B cell (primary cell): ENCODE data around the gene STH. TPM values are rescaled to one million over a fixed set of nuclear protein-coding genes. Genes with fewer than 3 reads are reported as not detected.

Source experiments
- ATAC-seq: fragments of 200-7000 bp; cut with Tn5 transposase; one replicate; pipeline ENCODE4 v1.10.0; 2021; ENCODE audit warnings: low read depth, mild to moderate bottlenecking, moderate number of reproducible peaks, moderate library complexity
- CTCF ChIA-PET: fragments of 350-600 bp; sonication (Branson Sonifier 250); formaldehyde crosslinking; loops from one replicate; lab custom pipeline; 2021; ENCODE audit warnings: antibody characterized with exemption, inconsistent platforms; lab: Charles Lee
- POLR2A ChIA-PET: fragments of 350-600 bp; sonication (Branson Sonifier 250); formaldehyde crosslinking; loops from one replicate; lab custom pipeline; 2021; ENCODE audit warnings: antibody characterized with exemption; lab: Charles Lee
- DNase-seq: peaks from one replicate; pipeline ENCODE4 v3.0.0; 2013
- H2AFZ ChIP-seq: 2 replicates; pipeline ENCODE4 v1.6.1; 2012; ENCODE audit warnings: mild to moderate bottlenecking, low read depth, low read length; ENCODE audit not compliant: insufficient read depth, poor library complexity, severe bottlenecking
- H3K27ac ChIP-seq, 2 donors: 1 replicate in 1 of 2; 2 replicates in 1 of 2; pipeline ENCODE4 v1.5.1; 2012 to 2013; ENCODE audit warnings: low read length in 2 of 2, mild to moderate bottlenecking in 2 of 2, moderate library complexity in 1 of 2
- H3K27me3 ChIP-seq, 4 experiments: fragments of 200-600 bp in 1 of 4; sonication (generic) in 1 of 4; replicated peaks in 1 of 4; 1 replicate in 2 of 4; 2 replicates in 2 of 4; pipeline versions ENCODE4 v1.6.1 to v1.7.0; 2013 to 2016; ENCODE audit warnings: low read length in 3 of 4, mild to moderate bottlenecking in 2 of 4, mixed read lengths in 1 of 4, moderate library complexity in 1 of 4; ENCODE audit not compliant: insufficient read depth in 4 of 4, control insufficient read depth in 3 of 4; ENCODE audit errors: control extremely low read depth in 1 of 4
- H3K36me3 ChIP-seq, 2 experiments: replicated peaks in 1 of 2; 1 replicate in 1 of 2; 2 replicates in 1 of 2; pipeline versions ENCODE4 v1.6.1 to v1.7.1; 2013; ENCODE audit warnings: low read length in 1 of 2; ENCODE audit not compliant: insufficient read depth in 2 of 2, control insufficient read depth in 1 of 2; ENCODE audit errors: control extremely low read depth in 1 of 2, extremely low read depth in 1 of 2
- H3K4me1 ChIP-seq, 2 donors: fragments of 200-600 bp in 1 of 2; sonication (generic) in 1 of 2; 1 replicate in 1 of 2; 2 replicates in 1 of 2; pipeline versions ENCODE4 v1.5.1 to v1.6.1; 2013 to 2017; ENCODE audit warnings: low read length in 2 of 2; ENCODE audit not compliant: control insufficient read depth in 2 of 2, insufficient read depth in 2 of 2
- H3K4me2 ChIP-seq: replicated peaks from 2 replicates; pipeline ENCODE3; 2012; ENCODE audit warnings: mild to moderate bottlenecking, low read depth, low read length; ENCODE audit not compliant: poor library complexity, severe bottlenecking
- H3K4me3 ChIP-seq, 5 experiments: fragments of 200-600 bp in 1 of 5; sonication (generic) in 1 of 5; 1 replicate in 3 of 5; 2 replicates in 2 of 5; pipeline versions ENCODE4 v1.5.1 to v1.7.0; 2011 to 2016; ENCODE audit warnings: low read length in 4 of 5, mild to moderate bottlenecking in 4 of 5, low read depth in 2 of 5, control low read depth in 1 of 5, moderate library complexity in 1 of 5; ENCODE audit not compliant: insufficient read depth in 1 of 5; ENCODE audit errors: control extremely low read depth in 1 of 5, extremely low read depth in 1 of 5
- H3K79me2 ChIP-seq: fragments of 200-600 bp; sonication (generic); one replicate; pipeline ENCODE4 v1.6.0; 2016; ENCODE audit warnings: low read length; ENCODE audit not compliant: control insufficient read depth, insufficient read depth
- H3K9ac ChIP-seq: fragments of 200-600 bp; sonication (generic); 2 replicates; pipeline ENCODE4 v1.6.1; 2017; ENCODE audit warnings: mild to moderate bottlenecking, low read length, moderate library complexity
- H3K9me3 ChIP-seq, 3 donors: one replicate each; pipeline versions ENCODE4 v1.6.1 to v1.7.1; 2013; ENCODE audit warnings: low read length in 2 of 3; ENCODE audit not compliant: control insufficient read depth in 2 of 3, insufficient read depth in 1 of 3; ENCODE audit errors: control extremely low read depth in 1 of 3
- H4K20me1 ChIP-seq: 2 replicates; pipeline ENCODE4 v1.6.0; 2012; ENCODE audit warnings: mild to moderate bottlenecking, low read length; ENCODE audit not compliant: insufficient read depth, control insufficient read depth, poor library complexity, severe bottlenecking
- H3K27ac Mint-ChIP-seq: one replicate; pipeline ENCODE4 v1.8.0; 2021; ENCODE audit warnings: mixed read lengths
- H3K27me3 Mint-ChIP-seq: one replicate; pipeline ENCODE4 v1.8.0; 2021; ENCODE audit warnings: mixed read lengths
- H3K4me1 Mint-ChIP-seq: one replicate; pipeline ENCODE4 v1.8.0; 2021; ENCODE audit warnings: mixed read lengths
- H3K4me3 Mint-ChIP-seq: one replicate; pipeline ENCODE4 v1.8.0; 2021; ENCODE audit warnings: mixed read lengths
- H3K9me3 Mint-ChIP-seq: one replicate; pipeline ENCODE4 v1.8.0; 2022; ENCODE audit warnings: mixed read lengths; ENCODE audit not compliant: insufficient read depth
- CTCF ChIP-seq: fragments of 200-600 bp; IDR thresholded peaks from one replicate; pipeline ENCODE4 v1.8.0; 2022; ENCODE audit warnings: antibody characterized with exemption, mild to moderate bottlenecking
- EZH2 ChIP-seq: IDR thresholded peaks from 2 replicates; pipeline ENCODE4 v1.6.1; 2012; ENCODE audit warnings: borderline replicate concordance, low read depth, mild to moderate bottlenecking, moderate library complexity, low read length; ENCODE audit not compliant: insufficient read depth, poor library complexity, severe bottlenecking
- WGBS: methylation state at CpG from one replicate; pipeline ENCODE4 v1.1.5; 2013; ENCODE audit warnings: missing lambda C conversion rate; ENCODE audit not compliant: insufficient coverage; 5-methylcytosine and 5-hydroxymethylcytosine counted together
- intact Hi-C: fragments of 100-400 bp; cut with micrococcal nuclease; formaldehyde crosslinking; loops from one replicate; pipeline ENCODE4 v1.10.0; 2022
- polyA plus RNA-seq: library from polyadenylated mRNA; depleted of rRNA; stranded (reverse); fragments of >200 nt; gene quantifications from 2 replicates; pipeline ENCODE4 v1.2.3, GENCODE V29; 2012
- total RNA-seq, 2 donors: library from RNA; stranded (reverse); fragments of 120-200 nt in 1 of 2; gene quantifications; 1 replicate in 1 of 2; 2 replicates in 1 of 2; pipeline versions ENCODE4 v1.2.3 to v1.2.4, GENCODE V29; 2013 to 2022

STH gene
- total and polyA plus RNA-seq, 2 donors (not counting 1 experiment from before 2014, with no cell fraction given) = not detected

- H3K4me3 ChIP-seq = no peak overlapping the region
- Mint-ChIP-seq H3K9me3 (no peaks in the 10 kb centered on the region), H3K4me3 (no peak overlapping the region), H3K4me1 (peaks cover 30% of the 10 kb centered on the region), H3K27ac (no peak overlapping the region), H3K27me3 (peaks cover 17% of the 10 kb centered on the region)
- no peaks in the 10 kb centered on the region for H4K20me1 ChIP-seq
- TF ChIP-seq EZH2 (no peak), CTCF (no peak)
- no peaks in the 10 kb centered on the region for H3K79me2 ChIP-seq
- H2AFZ ChIP-seq = no peak overlapping the region
- H3K9ac ChIP-seq = no peak overlapping the region
- H3K4me2 ChIP-seq = no peak overlapping the region
- intact Hi-C loops = no loop called here
- H3K36me3 ChIP-seq = no peaks in the 10 kb centered on the region
- ChIA-PET CTCF (interaction anchor here (0.6 kb wide), 1 partner anchor 65 kb away, joined by 3 read pairs; no protein-coding TSS in a partner anchor), POLR2A (no interaction called here)
- no peak for DNase-seq
- H3K27ac ChIP-seq = no peak overlapping the region
- peaks cover 21 to 31% of the 10 kb centered on the region in 2 donors for H3K4me1 ChIP-seq
- peaks cover 0 to 8% (median 3%) of the 10 kb centered on the region in 3 donors for H3K9me3 ChIP-seq
- 86% methylated on average over 12 of the region's 12 CpGs for WGBS
- no peak for ATAC-seq
- H3K27me3 ChIP-seq = no peaks in the 10 kb centered on the region
Measured at GRCh38 chr17:45973099-45973780, 25.8 kb upstream of the STH start.
